SK-N-SH treated with all-trans-retinoic acid at 6 μM for 48 hours (cell line): ENCODE measurements around the gene RAB30.

Experiments used
- ATAC-seq: fragments of 200-7000 bp; cut with Tn5 transposase; 3 replicates; pipeline ENCODE4 v1.9.1; 2020; ENCODE audit warnings: mild to moderate bottlenecking, moderate library complexity
- ARNTL ChIP-seq: fragments of 450-650 bp; formaldehyde crosslinking; IDR thresholded peaks from 2 replicates; pipeline ENCODE4 v1.5.0; 2020; ENCODE audit warnings: low read depth, mild to moderate bottlenecking, moderate library complexity, borderline replicate concordance
- CREB5 ChIP-seq: fragments of 250-450 bp; sonication (Bioruptor Pico); IDR thresholded peaks from 2 replicates; pipeline ENCODE4 v1.5.1; 2020; ENCODE audit warnings: low read depth, mild to moderate bottlenecking, moderate library complexity
- CSDC2 ChIP-seq: fragments of 250-450 bp; sonication (Bioruptor Pico); IDR thresholded peaks from 2 replicates; pipeline ENCODE4 v1.5.0; 2020; ENCODE audit warnings: mild to moderate bottlenecking, moderate library complexity
- CSRNP3 ChIP-seq: fragments of 250-450 bp; sonication (Bioruptor Pico); IDR thresholded peaks from 2 replicates; pipeline ENCODE4 v1.5.1; 2021; ENCODE audit warnings: mild to moderate bottlenecking, moderate library complexity
- ESRRG ChIP-seq: fragments of 250-450 bp; sonication (Bioruptor Pico); IDR thresholded peaks from 2 replicates; pipeline ENCODE4 v1.6.1; 2021; ENCODE audit warnings: mild to moderate bottlenecking
- ISL1 ChIP-seq: fragments of 250-450 bp; sonication (Bioruptor Pico); IDR thresholded peaks from 2 replicates; pipeline ENCODE4 v2.1.2; 2022; ENCODE audit warnings: mild to moderate bottlenecking, moderate library complexity
- OSR1 ChIP-seq: fragments of 250-450 bp; sonication (Bioruptor Pico); IDR thresholded peaks from 2 replicates; pipeline ENCODE4 v1.8.0; 2022; ENCODE audit warnings: moderate library complexity, mild to moderate bottlenecking, inconsistent platforms
- PATZ1 ChIP-seq: fragments of 250-450 bp; sonication (Bioruptor Pico); IDR thresholded peaks from 2 replicates; pipeline ENCODE4 v1.8.0; 2020; ENCODE audit warnings: mild to moderate bottlenecking, moderate library complexity, borderline replicate concordance
- POU6F1 ChIP-seq: fragments of 250-450 bp; sonication (Bioruptor Pico); IDR thresholded peaks from 2 replicates; pipeline ENCODE4 v1.8.0; 2021; ENCODE audit warnings: low read depth, mild to moderate bottlenecking, moderate library complexity, borderline replicate concordance
- PPARA ChIP-seq: fragments of 250-450 bp; sonication (Bioruptor Pico); IDR thresholded peaks from 2 replicates; pipeline ENCODE4 v1.5.0; 2020; ENCODE audit warnings: mild to moderate bottlenecking, borderline replicate concordance
- RARB ChIP-seq: fragments of 250-450 bp; sonication (Bioruptor Pico); IDR thresholded peaks from 2 replicates; pipeline ENCODE4 v1.8.0; 2021; ENCODE audit warnings: mild to moderate bottlenecking, moderate library complexity
- SNAI2 ChIP-seq: fragments of 250-450 bp; sonication (Bioruptor Pico); IDR thresholded peaks from 2 replicates; pipeline ENCODE4 v1.5.0; 2020; ENCODE audit warnings: mild to moderate bottlenecking, moderate library complexity
- TCF4 ChIP-seq: fragments of 250-450 bp; sonication (Bioruptor Pico); IDR thresholded peaks from 2 replicates; pipeline ENCODE4 v1.8.0; 2021; ENCODE audit warnings: mild to moderate bottlenecking, moderate library complexity, borderline replicate concordance
- TOX ChIP-seq: fragments of 250-450 bp; sonication (Bioruptor Pico); IDR thresholded peaks from 2 replicates; pipeline ENCODE4 v1.8.0; 2021; ENCODE audit warnings: mild to moderate bottlenecking, moderate library complexity, borderline replicate concordance
- TSHZ2 ChIP-seq: fragments of 250-450 bp; sonication (Bioruptor Pico); IDR thresholded peaks from 2 replicates; pipeline ENCODE4 v1.5.0; 2020; ENCODE audit warnings: mild to moderate bottlenecking, moderate library complexity
- ZC3H10 ChIP-seq: fragments of 250-450 bp; sonication (Bioruptor Pico); IDR thresholded peaks from 2 replicates; pipeline ENCODE4 v1.5.1; 2021; ENCODE audit warnings: mild to moderate bottlenecking, moderate library complexity
- ZFP3 ChIP-seq: fragments of 250-450 bp; sonication (Bioruptor Pico); IDR thresholded peaks from 2 replicates; pipeline ENCODE4 v1.5.0; 2020; ENCODE audit warnings: mild to moderate bottlenecking, moderate library complexity
- ZFP30 ChIP-seq: fragments of 450-650 bp; formaldehyde crosslinking; IDR thresholded peaks from 2 replicates; pipeline ENCODE4 v1.5.0; 2022; ENCODE audit warnings: mild to moderate bottlenecking, moderate library complexity
- ZNF565 ChIP-seq: fragments of 450-650 bp; formaldehyde crosslinking; conservative IDR thresholded peaks from 2 replicates; pipeline ENCODE4 v1.5.0; 2020; ENCODE audit warnings: low read depth, mild to moderate bottlenecking, moderate library complexity
- ZNF70 ChIP-seq: fragments of 450-650 bp; formaldehyde crosslinking; IDR thresholded peaks from 2 replicates; pipeline ENCODE4 v1.5.0; 2020; ENCODE audit warnings: mild to moderate bottlenecking, moderate library complexity
- ZNF8 ChIP-seq: fragments of 450-650 bp; formaldehyde crosslinking; IDR thresholded peaks from 2 replicates; pipeline ENCODE4 v1.5.0; 2020; ENCODE audit warnings: mild to moderate bottlenecking, moderate library complexity

Gene RAB30

GRCh38 chr11:83112886-83113285 lies 41.2 kb upstream of the RAB30 start (continued):
- no peak for TF ChIP-seq POU6F1 (CRISPR knock-in tag)
- no peak for TF ChIP-seq TCF4 (CRISPR knock-in tag)
- TF ChIP-seq PPARA (CRISPR knock-in tag): no peak
- TF ChIP-seq ESRRG: no peak
- no peak for TF ChIP-seq SNAI2 (CRISPR knock-in tag)
- no peak for TF ChIP-seq ZNF565
- TF ChIP-seq ZFP30 (CRISPR knock-in tag): no peak
- no peak for TF ChIP-seq ARNTL (CRISPR knock-in tag)
- no peak for TF ChIP-seq TOX (CRISPR knock-in tag)

GRCh38 chr11:83105168-83105567 lies 33.5 kb upstream of the RAB30 start:
- no peak for TF ChIP-seq PATZ1 (CRISPR knock-in tag)
- TF ChIP-seq ZFP3 (CRISPR knock-in tag): no peak
- TF ChIP-seq ARNTL (CRISPR knock-in tag): no peak
- no peak for TF ChIP-seq ZFP30 (CRISPR knock-in tag)
- TF ChIP-seq OSR1 (CRISPR knock-in tag): no peak
- TF ChIP-seq ISL1 (CRISPR knock-in tag): no peak
- TF ChIP-seq CSDC2 (CRISPR knock-in tag): no peak
- no peak for TF ChIP-seq ZNF8 (CRISPR knock-in tag)
- TF ChIP-seq RARB: no peak
- ATAC-seq: no peak

- no peak for ATAC-seq
- TF ChIP-seq ZNF8 (CRISPR knock-in tag): no peak
- no peak for TF ChIP-seq TSHZ2 (CRISPR knock-in tag)
- TF ChIP-seq ZNF565: no peak
- no peak for TF ChIP-seq POU6F1 (CRISPR knock-in tag)
- TF ChIP-seq ESRRG: no peak
- no peak for TF ChIP-seq ZNF70
Observed at GRCh38 chr11:83102834-83103233, 31.1 kb upstream of the RAB30 start.

GRCh38 chr11:83097429-83098075 lies 25.9 kb upstream of the RAB30 start:
- no peak for ATAC-seq
- no peak for TF ChIP-seq CSRNP3
- no peak for TF ChIP-seq TCF4 (CRISPR knock-in tag)
- TF ChIP-seq ISL1 (CRISPR knock-in tag): no peak
- TF ChIP-seq SNAI2 (CRISPR knock-in tag): no peak
- TF ChIP-seq ESRRG: no peak
- TF ChIP-seq CREB5 (CRISPR knock-in tag): no peak
- TF ChIP-seq ARNTL (CRISPR knock-in tag): no peak
- no peak for TF ChIP-seq ZFP30 (CRISPR knock-in tag)
- no peak for TF ChIP-seq ZC3H10 (CRISPR knock-in tag)
- no peak for TF ChIP-seq CSDC2 (CRISPR knock-in tag)
- no peak for TF ChIP-seq OSR1 (CRISPR knock-in tag)
- no peak for TF ChIP-seq TOX (CRISPR knock-in tag)
